Thymus (tissue), 11 donors: ENCODE results near the gene GLUD1. TPM values are rescaled to one million over a fixed set of nuclear protein-coding genes. Genes with fewer than 3 reads are reported as not detected.
"Not testable (repeated sequence)": the region's sequence is repeated elsewhere in the genome, so short reads cannot be mapped to it uniquely, and the experiment has no call there.

Source experiments
- DNase-seq, 9 donors: peaks; one replicate each; pipeline ENCODE4 v3.0.0-alpha.2; 2013; ENCODE audit warnings: low spot score in 9 of 9, low read depth in 6 of 9, missing footprints in 1 of 9
- H3K27ac ChIP-seq, 2 donors: one replicate each; pipeline ENCODE4 v1.5.1; 2013; ENCODE audit warnings: control low read depth in 1 of 2, low read depth in 1 of 2, low read length in 1 of 2, mild to moderate bottlenecking in 1 of 2, moderate library complexity in 1 of 2
- H3K27me3 ChIP-seq, 2 donors: one replicate each; pipeline ENCODE4 v1.5.1; 2013; ENCODE audit warnings: low read length in 1 of 2; ENCODE audit not compliant: control insufficient read depth in 2 of 2, insufficient read depth in 1 of 2
- H3K36me3 ChIP-seq, 2 donors: one replicate each; pipeline ENCODE4 v1.5.1; 2013; ENCODE audit warnings: low read length in 1 of 2, mild to moderate bottlenecking in 1 of 2, moderate library complexity in 1 of 2; ENCODE audit not compliant: control insufficient read depth in 2 of 2, insufficient read depth in 2 of 2
- H3K4me1 ChIP-seq, 2 donors: one replicate each; pipeline ENCODE4 v1.5.1; 2013; ENCODE audit warnings: low read length in 2 of 2; ENCODE audit not compliant: control insufficient read depth in 2 of 2, insufficient read depth in 2 of 2
- H3K4me3 ChIP-seq, 2 donors: one replicate each; pipeline ENCODE4 v1.5.1; 2013; ENCODE audit warnings: low read length in 2 of 2, control low read depth in 1 of 2, mild to moderate bottlenecking in 1 of 2
- H3K9me3 ChIP-seq, 2 donors: one replicate each; pipeline ENCODE4 v1.5.1; 2013; ENCODE audit warnings: low read length in 1 of 2, mild to moderate bottlenecking in 1 of 2; ENCODE audit not compliant: control insufficient read depth in 2 of 2, insufficient read depth in 1 of 2
- WGBS: extraction: QIAGEN DNeasy Blood & Tissue Kit; methylation state at CpG from one replicate; pipeline ENCODE4 v1.1.7; 2013; 5-methylcytosine and 5-hydroxymethylcytosine counted together
- polyA plus RNA-seq: library from polyadenylated mRNA; stranded (reverse); fragments of 200-250 nt; gene quantifications from one replicate; pipeline ENCODE4 v1.2.3, GENCODE V29; 2013
- total RNA-seq: library from RNA; stranded (reverse); fragments of 120-200 nt; gene quantifications from one replicate; pipeline ENCODE4 v1.2.4, GENCODE V29; 2013
- donor health status: healthy.

Gene GLUD1
- total and polyA plus RNA-seq, 2 donors: 65.9 to 93.7 TPM

DNA sequence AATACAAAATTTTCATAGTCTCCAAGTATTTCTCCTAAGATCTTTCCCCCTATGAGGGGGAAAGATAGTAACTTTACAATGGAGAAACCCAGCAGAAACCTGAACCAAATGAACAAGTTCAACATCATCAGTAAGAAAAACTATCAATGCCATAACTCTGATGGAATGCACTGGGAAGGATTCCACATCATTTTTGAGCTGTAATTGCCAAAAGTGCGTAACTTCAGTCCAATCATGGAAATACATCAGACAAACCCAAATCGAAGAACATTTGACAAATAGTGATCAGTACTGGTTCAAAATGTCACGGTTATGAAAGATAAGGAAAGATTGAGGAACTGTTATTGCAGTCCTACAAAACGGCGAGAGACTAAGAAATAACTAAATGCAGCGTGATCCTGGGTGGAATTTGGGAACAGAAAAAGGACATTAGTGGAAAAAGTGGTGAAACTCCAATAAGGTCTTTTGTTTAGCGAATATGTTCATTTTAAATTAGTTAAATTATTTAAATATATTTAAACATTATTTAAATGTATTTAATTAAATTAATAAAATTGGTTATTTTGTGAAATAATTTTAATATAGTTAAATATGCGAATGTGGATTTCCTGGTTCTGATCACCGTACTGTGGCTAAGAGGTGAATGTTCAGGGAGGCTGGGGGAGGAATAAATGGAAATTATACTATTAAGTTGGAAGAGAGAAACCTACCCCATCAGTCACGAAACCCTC is 79.5 kb downstream of the GLUD1 start:
- H3K4me3 ChIP-seq, DNase-seq, H3K27me3 ChIP-seq, H3K36me3 ChIP-seq, H3K9me3 ChIP-seq, H3K27ac ChIP-seq, H3K4me1 ChIP-seq: not testable (repeated sequence)
- 94% methylated on average over 9 of the region's 10 CpGs for WGBS

DNA sequence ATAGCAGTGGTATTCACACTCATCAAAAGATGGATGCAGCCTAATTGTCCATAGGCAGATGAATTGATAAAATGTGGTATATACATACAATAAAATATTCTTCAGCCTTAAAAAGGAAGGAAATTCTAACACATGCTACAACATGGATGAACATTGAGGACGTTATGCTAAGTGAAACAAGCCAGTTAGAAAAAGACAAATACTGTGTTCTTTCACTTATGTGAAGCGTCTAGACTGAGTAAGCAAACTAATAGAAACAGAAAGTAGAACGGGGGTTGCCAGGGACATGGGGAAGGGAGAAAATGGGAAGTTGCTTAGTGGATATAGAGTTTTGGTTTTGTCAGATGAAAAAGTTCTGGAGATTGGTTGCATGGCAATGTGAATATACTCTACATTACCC is 81.1 kb downstream of the GLUD1 start:
- not testable (repeated sequence) for H3K4me3 ChIP-seq, H3K9me3 ChIP-seq, DNase-seq, H3K27ac ChIP-seq, H3K36me3 ChIP-seq, H3K27me3 ChIP-seq, H3K4me1 ChIP-seq
- WGBS: 11% methylated on average over 3 of the region's 3 CpGs

DNA sequence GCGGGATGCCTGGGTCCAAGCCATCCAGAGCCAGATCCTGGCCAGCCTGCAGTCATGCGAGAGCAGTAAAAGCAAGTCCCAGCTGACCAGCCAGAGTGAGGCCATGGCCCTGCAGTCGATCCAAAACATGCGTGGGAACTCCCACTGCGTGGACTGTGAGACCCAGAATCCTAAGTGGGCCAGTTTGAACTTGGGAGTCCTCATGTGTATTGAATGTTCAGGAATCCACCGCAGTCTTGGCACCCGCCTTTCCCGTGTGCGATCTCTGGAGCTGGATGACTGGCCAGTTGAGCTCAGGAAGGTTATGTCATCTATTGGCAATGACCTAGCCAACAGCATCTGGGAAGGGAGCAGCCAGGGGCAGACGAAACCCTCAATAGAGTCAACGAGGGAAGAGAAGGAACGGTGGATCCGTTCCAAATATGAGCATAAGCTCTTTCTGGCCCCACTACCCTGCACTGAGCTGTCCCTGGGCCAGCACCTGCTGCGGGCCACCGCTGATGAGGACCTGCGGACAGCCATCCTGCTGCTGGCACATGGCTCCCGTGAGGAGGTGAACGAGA is 85.4 kb downstream of the GLUD1 start:
- not testable (repeated sequence) for H3K27ac ChIP-seq
- WGBS: 95% methylated on average over 18 of the region's 18 CpGs

DNA sequence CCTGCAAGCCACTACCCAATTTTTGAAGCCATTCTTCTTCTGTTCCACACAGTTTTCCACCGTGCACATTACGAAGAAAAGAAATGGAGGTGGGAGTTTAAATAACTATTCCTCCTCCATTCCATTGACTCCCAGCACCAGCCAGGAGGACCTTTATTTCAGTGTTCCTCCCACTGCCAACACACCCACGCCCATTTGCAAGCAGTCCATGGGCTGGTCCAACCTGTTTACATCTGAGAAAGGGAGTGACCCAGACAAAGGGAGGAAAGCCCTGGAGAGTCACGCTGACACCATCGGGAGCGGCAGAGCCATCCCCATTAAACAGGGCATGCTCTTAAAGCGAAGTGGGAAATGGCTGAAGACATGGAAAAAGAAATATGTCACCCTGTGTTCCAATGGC is 86.3 kb downstream of the GLUD1 start:
- not testable (repeated sequence) for H3K9me3 ChIP-seq, H3K36me3 ChIP-seq, H3K4me1 ChIP-seq, DNase-seq, H3K4me3 ChIP-seq, H3K27ac ChIP-seq, H3K27me3 ChIP-seq
- 97% methylated on average over 7 of the region's 7 CpGs for WGBS

More for the DNA sequence above, 85.4 kb downstream of the GLUD1 start:
- H3K9me3 ChIP-seq, H3K4me1 ChIP-seq, H3K27me3 ChIP-seq, H3K4me3 ChIP-seq, DNase-seq, H3K36me3 ChIP-seq: not testable (repeated sequence)

DNA sequence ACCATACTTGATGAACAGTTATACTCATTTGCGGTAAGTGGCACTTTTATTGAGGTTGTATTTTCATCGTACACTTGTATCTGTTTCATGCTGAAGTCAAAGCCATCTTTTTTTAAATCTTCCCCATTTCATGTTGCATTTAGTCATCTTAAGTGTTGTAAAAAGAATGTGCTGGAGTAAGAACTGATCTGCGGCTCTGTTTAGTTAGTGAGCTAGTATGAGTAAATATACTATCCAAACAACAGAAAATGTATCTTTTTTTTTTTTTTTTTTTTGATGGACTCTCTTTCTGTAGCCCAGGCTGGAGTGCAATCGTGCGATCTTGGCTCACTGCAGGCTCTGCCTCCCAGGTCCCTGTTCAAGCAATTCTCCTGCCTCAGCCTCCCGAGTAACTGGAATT is 87.0 kb downstream of the GLUD1 start:
- over 99% methylated on average over 6 of the region's 6 CpGs for WGBS
- H3K4me3 ChIP-seq, H3K27ac ChIP-seq: not testable (repeated sequence)

DNA sequence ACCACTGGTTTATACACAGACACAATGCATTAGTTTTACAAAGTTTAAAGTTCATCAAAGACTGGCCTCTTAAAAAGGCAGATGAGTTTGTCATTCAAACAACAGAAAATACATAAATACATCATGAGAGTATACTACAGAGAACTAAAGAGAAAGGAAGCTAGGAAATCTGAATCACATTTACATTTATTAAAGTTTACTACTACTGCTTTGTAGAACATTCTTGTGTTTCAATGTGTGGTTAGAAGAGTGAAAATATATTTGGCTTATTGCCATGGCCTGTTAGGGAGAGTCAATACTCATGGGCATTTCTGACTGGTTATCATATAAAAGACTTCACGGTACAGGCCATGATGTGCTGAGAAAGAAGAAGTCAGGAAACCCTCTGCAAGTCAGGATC is 87.5 kb downstream of the GLUD1 start:
- H3K4me1 ChIP-seq, H3K36me3 ChIP-seq, H3K27me3 ChIP-seq, DNase-seq, H3K9me3 ChIP-seq, H3K27ac ChIP-seq, H3K4me3 ChIP-seq: not testable (repeated sequence)
- WGBS: 88% methylated on average over 1 of the region's 1 CpG

More for the DNA sequence above, 87.0 kb downstream of the GLUD1 start:
- H3K27me3 ChIP-seq, H3K36me3 ChIP-seq, H3K4me1 ChIP-seq, DNase-seq, H3K9me3 ChIP-seq: not testable (repeated sequence)

DNA sequence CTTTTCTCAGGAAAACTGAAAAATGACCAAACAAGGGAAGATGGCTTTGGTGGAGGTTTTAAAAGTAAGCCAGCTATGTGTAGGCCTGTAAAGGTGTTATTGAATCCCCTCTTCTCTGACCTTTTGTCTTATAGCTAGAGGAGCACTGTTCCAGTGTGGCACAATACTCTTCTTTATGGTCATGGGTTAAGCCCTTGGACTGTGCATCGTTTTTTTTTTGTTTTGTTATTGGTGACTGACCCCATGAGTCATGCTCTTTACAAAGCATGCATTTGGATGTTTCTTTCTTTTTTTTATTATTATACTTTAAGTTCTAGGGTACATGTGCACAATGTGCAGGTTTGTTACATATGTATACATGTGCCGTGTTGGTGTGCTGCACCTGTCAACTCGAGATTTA is 94.2 kb downstream of the GLUD1 start:
- no peaks in the 10 kb centered on the region for H3K9me3 ChIP-seq
- H3K27ac ChIP-seq: no peak overlapping the region
- no peak for DNase-seq
- no peaks in the 10 kb centered on the region for H3K36me3 ChIP-seq
- WGBS: 96% methylated on average over 3 of the region's 3 CpGs
- no peaks in the 10 kb centered on the region for H3K4me1 ChIP-seq
- no peak overlapping the region for H3K4me3 ChIP-seq
- H3K27me3 ChIP-seq: no peaks in the 10 kb centered on the region

Other genes with a start within 250 kb of the GLUD1 start
- gene MMRN2, start 137.2 kb downstream of the GLUD1 start, total RNA-seq: 6.8 TPM
- gene MMRN2, start 137.2 kb downstream of the GLUD1 start, polyA plus RNA-seq: 9.3 TPM
- gene SNCG, start 136.2 kb downstream of the GLUD1 start, total RNA-seq: 27.5 TPM
- gene SNCG, start 136.2 kb downstream of the GLUD1 start, polyA plus RNA-seq: 69.4 TPM
- 23.8 TPM for gene ADIRF, start 126.4 kb downstream of the GLUD1 start, total RNA-seq
- gene ADIRF, start 126.4 kb downstream of the GLUD1 start, polyA plus RNA-seq: 196 TPM
- 0.47 TPM for gene FAM25A, start 74.5 kb downstream of the GLUD1 start, total RNA-seq
- 26.9 TPM for gene FAM25A, start 74.5 kb downstream of the GLUD1 start, polyA plus RNA-seq
- gene SHLD2, start 363 bp upstream of the GLUD1 start, total RNA-seq: 22.3 TPM
- gene SHLD2, start 363 bp upstream of the GLUD1 start, polyA plus RNA-seq: 17.9 TPM
- gene NUTM2A, start 130.6 kb upstream of the GLUD1 start, total RNA-seq: 0.42 TPM
- 2.9 TPM for gene NUTM2A, start 130.6 kb upstream of the GLUD1 start, polyA plus RNA-seq